Activated B cell treated with CpG ODN at 0.5 μM for 24 hours (primary cell): Measurements from ENCODE around the gene WFIKKN1. TPM values are rescaled to one million over a fixed set of nuclear protein-coding genes. Genes with fewer than 3 reads are reported as not detected.

Experiments used
- ATAC-seq: fragments of 200-7000 bp; cut with Tn5 transposase; one replicate; pipeline ENCODE4 v1.10.0; 2021; ENCODE audit warnings: low read depth, mild to moderate bottlenecking, moderate library complexity
- CTCF ChIA-PET: fragments of 350-600 bp; sonication (Branson Sonifier 250); formaldehyde crosslinking; loops from one replicate; lab custom pipeline; 2021; ENCODE audit warnings: antibody characterized with exemption; lab: Charles Lee
- POLR2A ChIA-PET: fragments of 350-600 bp; sonication (Branson Sonifier 250); formaldehyde crosslinking; loops from one replicate; lab custom pipeline; 2021; ENCODE audit warnings: antibody characterized with exemption; lab: Charles Lee
- DNase-seq: peaks from one replicate; pipeline ENCODE4 v3.0.0; 2022
- H3K27ac Mint-ChIP-seq: one replicate; pipeline ENCODE4 v1.8.0; 2020; ENCODE audit warnings: mixed read lengths
- H3K27me3 Mint-ChIP-seq: one replicate; pipeline ENCODE4 v1.8.0; 2021; ENCODE audit warnings: mixed read lengths
- H3K36me3 Mint-ChIP-seq: one replicate; pipeline ENCODE4 v1.8.0; 2021; ENCODE audit warnings: low read depth, mixed read lengths
- H3K4me1 Mint-ChIP-seq: one replicate; pipeline ENCODE4 v1.8.0; 2021; ENCODE audit warnings: mixed read lengths
- H3K4me3 Mint-ChIP-seq: one replicate; pipeline ENCODE4 v1.8.0; 2020; ENCODE audit warnings: mild to moderate bottlenecking, mixed read lengths
- H3K9me3 Mint-ChIP-seq: one replicate; pipeline ENCODE4 v1.8.0; 2020; ENCODE audit warnings: mixed read lengths
- intact Hi-C: fragments of 100-400 bp; cut with micrococcal nuclease; formaldehyde crosslinking; loops from one replicate; pipeline ENCODE4 v1.15.1; 2024
- total RNA-seq: library from RNA; stranded (reverse); gene quantifications from 2 replicates; pipeline ENCODE4 v1.2.3, GENCODE V29; 2022
- TF ChIP-seq, protein P1 (sequence below): fragments of 200-600 bp; IDR thresholded peaks from one replicate; pipeline ENCODE4 v1.8.0; 2022; ENCODE audit warnings: antibody characterized with exemption, mild to moderate bottlenecking

Gene WFIKKN1
- total RNA-seq, 1 donor from 2014 or later: 0.47 TPM

DNA sequence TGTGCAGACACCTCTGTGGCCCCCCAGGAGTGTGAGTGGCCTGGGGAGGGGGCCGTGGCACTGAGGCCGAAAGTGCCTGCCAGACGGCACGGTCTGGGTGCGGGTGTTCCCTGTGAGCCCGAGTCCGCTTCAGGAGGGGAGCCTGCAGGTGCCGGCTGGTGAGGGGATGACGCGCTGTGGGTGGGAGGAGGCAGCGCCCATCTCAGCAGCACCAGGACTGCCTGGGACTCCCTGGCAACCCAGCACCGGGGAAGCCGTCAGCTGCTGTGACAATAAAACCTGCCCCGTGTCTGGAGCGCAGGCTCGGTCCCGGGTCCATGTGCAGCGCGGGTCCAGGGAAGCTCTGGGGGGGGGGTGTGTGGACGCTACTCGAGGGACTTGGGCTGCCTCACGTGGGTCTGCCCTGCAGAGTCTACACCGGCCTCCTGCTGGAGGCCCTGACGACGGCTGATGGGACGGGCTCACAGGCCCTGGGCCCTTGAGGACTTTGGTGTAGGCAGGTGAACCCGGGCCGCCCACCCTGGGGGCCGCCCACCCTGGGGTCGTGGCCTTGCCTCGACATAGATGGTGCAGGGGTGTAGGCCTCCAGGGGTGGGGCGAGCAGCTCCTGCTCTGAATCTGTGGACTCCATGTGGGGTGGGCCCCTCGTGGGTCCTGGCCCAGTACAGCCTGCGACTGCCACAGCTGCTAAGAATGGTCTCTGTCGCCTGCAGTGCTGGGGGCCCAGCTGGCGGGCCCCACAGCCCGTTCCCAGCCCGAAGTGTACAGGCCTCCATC lies 46.8 kb upstream of the WFIKKN1 start:
- Mint-ChIP-seq H3K27ac (no peak overlapping the region), H3K9me3 (no peaks in the 10 kb centered on the region), H3K4me3 (no peak overlapping the region), H3K4me1 (peaks cover 16% of the 10 kb centered on the region), H3K36me3 (peaks cover 1% of the 10 kb centered on the region), H3K27me3 (no peaks in the 10 kb centered on the region)
- no peak for ATAC-seq
- ChIA-PET POLR2A (no interaction called here), CTCF (no interaction called here)
- DNase-seq: no peak
- TF ChIP-seq, protein P1, sequence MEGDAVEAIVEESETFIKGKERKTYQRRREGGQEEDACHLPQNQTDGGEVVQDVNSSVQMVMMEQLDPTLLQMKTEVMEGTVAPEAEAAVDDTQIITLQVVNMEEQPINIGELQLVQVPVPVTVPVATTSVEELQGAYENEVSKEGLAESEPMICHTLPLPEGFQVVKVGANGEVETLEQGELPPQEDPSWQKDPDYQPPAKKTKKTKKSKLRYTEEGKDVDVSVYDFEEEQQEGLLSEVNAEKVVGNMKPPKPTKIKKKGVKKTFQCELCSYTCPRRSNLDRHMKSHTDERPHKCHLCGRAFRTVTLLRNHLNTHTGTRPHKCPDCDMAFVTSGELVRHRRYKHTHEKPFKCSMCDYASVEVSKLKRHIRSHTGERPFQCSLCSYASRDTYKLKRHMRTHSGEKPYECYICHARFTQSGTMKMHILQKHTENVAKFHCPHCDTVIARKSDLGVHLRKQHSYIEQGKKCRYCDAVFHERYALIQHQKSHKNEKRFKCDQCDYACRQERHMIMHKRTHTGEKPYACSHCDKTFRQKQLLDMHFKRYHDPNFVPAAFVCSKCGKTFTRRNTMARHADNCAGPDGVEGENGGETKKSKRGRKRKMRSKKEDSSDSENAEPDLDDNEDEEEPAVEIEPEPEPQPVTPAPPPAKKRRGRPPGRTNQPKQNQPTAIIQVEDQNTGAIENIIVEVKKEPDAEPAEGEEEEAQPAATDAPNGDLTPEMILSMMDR: no peak
- intact Hi-C loops: no loop called here

- intact Hi-C loops: loop anchor here (5.0 kb wide), 1 partner anchor 183 kb away; the partner anchor contains the start of gene DECR2
- H3K27me3 Mint-ChIP-seq: no peaks in the 10 kb centered on the region
- POLR2A ChIA-PET: no interaction called here
- TF ChIP-seq, protein P1: no peak
- no peaks in the 10 kb centered on the region for H3K9me3 Mint-ChIP-seq
- CTCF ChIA-PET: no interaction called here
- no peak for ATAC-seq
- H3K4me3 Mint-ChIP-seq: no peak overlapping the region
- no peak for DNase-seq
- H3K4me1 Mint-ChIP-seq: peaks cover 14% of the 10 kb centered on the region
- peaks cover 7% of the 10 kb centered on the region for H3K36me3 Mint-ChIP-seq
- no peak overlapping the region for H3K27ac Mint-ChIP-seq
These were observed 45.4 kb upstream of the WFIKKN1 start for GRCh38 chr16:585351-585750.

GRCh38 chr16:586047-586644 lies 44.6 kb upstream of the WFIKKN1 start:
- TF ChIP-seq, protein P1: no peak
- Mint-ChIP-seq H3K4me3 (no peak overlapping the region), H3K9me3 (no peaks in the 10 kb centered on the region), H3K27me3 (no peaks in the 10 kb centered on the region), H3K27ac (no peak overlapping the region), H3K36me3 (peaks cover 7% of the 10 kb centered on the region), H3K4me1 (peaks cover 21% of the 10 kb centered on the region)
- intact Hi-C loops: loop anchor here (5.0 kb wide), 1 partner anchor 184 kb away; the partner anchor contains the start of gene DECR2
- ChIA-PET POLR2A (no interaction called here), CTCF (no interaction called here)
- DNase-seq (no peak), ATAC-seq (no peak)

DNA sequence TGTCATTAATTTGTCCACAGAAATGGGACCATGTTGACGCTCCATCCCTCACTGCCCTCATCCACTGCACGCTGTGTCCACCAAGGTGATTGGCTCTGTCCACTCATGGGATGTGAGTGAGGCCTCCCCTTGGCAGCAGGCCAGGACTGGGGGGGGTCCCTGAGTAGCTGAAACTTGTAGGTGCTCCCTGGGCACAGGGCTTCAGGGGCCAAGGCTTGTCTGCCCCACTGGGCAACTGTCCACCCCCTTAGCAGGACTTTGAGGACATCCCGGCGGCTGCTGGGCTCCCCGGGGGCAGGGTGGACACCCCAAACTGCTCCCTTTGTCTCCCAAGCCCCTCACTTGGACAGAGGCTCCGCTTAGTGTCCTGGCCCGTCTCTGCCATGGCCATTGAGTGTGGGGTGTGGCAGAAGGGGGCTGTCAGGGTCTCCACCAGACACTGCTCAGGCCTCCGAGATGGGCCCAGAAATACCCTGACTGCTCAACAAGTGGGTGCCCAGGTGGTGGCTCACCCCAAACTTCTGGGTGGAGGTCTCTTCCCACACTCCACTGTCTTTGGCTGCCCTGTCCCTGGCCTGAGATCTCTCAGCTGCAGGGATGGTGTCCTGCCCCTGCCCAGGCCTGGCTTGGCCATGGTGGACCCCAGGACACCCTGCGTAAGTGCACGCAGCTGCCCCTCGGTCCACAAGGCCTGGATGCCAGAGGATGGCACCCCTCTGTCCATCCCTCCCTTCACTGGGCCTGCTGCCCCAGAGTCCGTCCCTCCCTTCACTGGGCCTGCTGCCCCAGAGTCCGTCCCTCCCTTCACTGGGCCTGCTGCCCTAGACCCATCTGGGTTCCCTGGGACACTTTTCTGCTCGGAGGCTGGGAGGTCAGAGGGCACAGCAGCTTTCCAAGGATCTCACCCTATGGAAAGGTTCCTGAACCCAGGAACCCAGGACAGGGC lies 43.9 kb upstream of the WFIKKN1 start:
- H3K4me3 Mint-ChIP-seq: peak overlapping the region; percentile 69
- TF ChIP-seq, protein P1: no peak
- ATAC-seq (no peak), DNase-seq (peak; percentile 14)
- peaks cover 25% of the 10 kb centered on the region for H3K4me1 Mint-ChIP-seq
- CTCF ChIA-PET: no interaction called here
- intact Hi-C loops: loop anchor here (5.0 kb wide), 1 partner anchor 185 kb away; the partner anchor contains the start of gene DECR2
- POLR2A ChIA-PET: interaction anchor here (1.0 to 2.3 kb wide), 2 partner anchors 50 to 81 kb away, joined by 3 to 14 read pairs; partner anchors contain the start of genes METTL26 and RHOT2
- no peaks in the 10 kb centered on the region for H3K27me3 Mint-ChIP-seq
- peak overlapping the region; percentile 46 for H3K27ac Mint-ChIP-seq
- H3K9me3 Mint-ChIP-seq: no peaks in the 10 kb centered on the region
- peaks cover 7% of the 10 kb centered on the region for H3K36me3 Mint-ChIP-seq
